NCI-H2196 (cell line): ENCODE measurements around the gene S100A1.
"Not testable (repeated sequence)": the region's sequence is repeated elsewhere in the genome, so short reads cannot be mapped to it uniquely, and the experiment has no call there.

Source experiments
- DNase-seq: peaks from one replicate; lab custom pipeline; 2025; ENCODE audit not compliant: unreplicated experiment; lab: John Stamatoyannopoulos, UW

S100A1 gene

DNA sequence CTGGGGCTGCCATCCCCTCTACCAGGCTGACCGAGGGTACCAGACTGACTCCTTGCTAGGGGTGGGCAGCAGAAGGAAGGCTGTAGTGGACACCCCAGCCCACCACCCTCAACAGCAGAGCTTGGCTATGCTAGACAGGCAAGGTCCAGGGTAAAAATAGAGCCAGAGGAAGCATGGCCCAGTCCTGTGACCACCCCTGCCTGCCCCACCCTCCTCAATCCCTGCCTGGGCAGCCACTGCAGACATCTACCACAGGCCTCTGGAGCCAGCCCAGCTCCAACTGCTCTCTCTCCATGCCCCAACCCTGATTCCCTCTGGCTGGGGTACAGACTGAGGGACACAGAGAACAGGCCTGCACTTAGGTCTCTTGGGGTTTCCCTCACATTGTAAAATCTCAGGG, 1.7 kb downstream of the S100A1 start:
- DNase-seq, result no peak

DNA sequence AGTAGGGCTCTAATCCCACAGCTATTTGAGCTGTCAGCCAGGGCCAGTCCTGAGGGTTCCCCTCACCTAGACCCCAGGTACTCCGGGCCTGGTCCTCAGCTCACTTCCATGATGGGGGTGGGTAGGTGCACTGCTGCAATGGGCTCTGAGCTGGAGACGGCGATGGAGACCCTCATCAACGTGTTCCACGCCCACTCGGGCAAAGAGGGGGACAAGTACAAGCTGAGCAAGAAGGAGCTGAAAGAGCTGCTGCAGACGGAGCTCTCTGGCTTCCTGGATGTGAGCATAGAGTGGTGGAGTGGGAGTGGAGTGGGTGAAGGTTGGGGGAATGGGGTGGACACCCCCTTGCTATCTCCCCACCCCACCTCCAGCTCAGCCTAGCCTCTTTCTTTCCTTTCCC, 2.1 kb downstream of the S100A1 start:
- no peak for DNase-seq

DNA sequence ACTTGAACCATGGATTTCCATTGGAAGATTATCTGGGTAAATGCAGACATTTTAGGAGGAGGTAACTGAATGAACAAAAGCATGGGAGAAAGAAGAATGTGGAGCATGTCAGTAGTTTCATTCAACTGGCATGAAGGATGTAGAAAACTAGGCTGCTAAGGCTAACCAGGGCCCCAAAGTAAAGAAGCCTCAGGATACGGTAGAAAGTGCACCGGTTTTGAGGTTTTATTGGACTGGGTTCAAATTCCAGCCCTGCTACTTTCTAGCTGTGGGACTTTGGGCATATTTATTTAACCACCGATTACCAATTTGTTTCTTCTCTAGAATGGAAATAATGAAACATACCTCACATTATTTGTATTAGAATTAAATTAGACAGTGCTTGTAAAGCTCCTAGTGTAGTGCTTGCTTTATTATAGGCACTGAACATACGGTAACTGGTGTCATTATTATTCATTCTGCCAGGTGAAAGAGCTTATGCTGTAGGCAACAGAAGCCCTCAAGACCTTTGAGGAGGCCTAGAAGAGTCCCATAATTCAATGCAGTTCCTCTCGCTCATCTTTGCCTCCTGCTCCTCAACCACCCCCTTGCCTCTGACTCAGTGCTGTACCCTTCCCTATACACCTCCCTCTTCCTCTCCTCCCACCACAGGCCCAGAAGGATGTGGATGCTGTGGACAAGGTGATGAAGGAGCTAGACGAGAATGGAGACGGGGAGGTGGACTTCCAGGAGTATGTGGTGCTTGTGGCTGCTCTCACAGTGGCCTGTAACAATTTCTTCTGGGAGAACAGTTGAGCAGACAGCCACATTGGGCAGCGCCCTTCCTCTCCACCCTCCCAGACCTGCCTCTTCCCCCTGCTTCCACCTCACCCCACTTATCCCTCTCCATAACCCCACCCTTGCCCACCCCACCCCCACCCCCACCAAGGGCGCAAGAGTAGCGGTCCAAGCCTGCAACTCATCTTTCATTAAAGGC, 3.1 kb downstream of the S100A1 start:
- no peak for DNase-seq

GRCh38 chr1:153633161-153633753, 5.0 kb downstream of the S100A1 start:
- peak; percentile 75 for DNase-seq

DNA sequence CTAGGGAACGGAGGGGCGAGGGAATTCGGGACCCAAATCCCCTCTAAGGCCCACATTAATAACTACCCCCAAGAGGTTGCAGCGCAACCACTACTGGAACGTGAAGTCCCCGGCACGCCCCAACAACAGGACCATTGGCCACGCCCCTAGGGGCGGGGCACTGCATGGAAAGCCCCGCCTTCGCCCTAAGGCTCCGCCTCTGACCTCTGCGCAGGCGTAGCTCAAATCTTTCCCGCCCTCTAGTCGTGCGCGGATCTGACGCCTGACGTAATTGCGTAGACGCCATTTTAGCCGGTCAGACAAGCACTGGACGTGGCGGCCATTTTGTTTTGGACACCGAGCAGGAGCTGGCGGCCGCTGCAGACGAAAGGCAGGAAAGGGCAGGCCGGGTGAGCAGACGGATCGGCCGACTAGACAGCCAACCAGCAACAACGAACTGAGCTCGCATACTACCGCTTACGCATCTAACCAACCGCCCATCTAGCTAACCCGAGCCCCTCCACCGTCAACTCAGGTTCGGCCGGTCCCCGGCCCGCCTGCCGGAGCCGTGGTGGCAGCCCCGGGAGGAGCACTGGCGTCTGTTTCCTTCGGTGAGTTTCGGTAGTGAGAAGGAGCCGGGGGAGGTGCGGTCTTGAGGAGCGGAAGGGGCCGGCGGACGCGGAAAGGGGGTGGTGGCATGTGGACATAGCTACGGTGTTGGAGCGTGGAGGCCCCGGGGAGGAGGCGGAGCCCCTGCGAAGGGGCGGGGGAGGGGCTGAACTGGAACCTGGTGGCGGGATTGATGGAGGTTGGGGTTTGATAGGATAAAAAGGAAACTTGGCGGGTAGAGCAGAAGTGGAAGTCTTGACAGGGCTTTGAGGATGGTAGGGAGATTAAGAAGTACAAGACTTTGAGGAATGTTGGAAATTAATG, 5.8 kb downstream of the S100A1 start, which contains the start of gene CHTOP:
CHTOP (plus strand) TSS at position 313 of the 912 bp plus-strand sequence. CDS start 2,523 bp downstream, outside the sequence.
- DNase-seq, result peak; percentile 98

- no peak for DNase-seq
These were observed 7.6 kb downstream of the S100A1 start for GRCh38 chr1:153635872-153636271.

DNA sequence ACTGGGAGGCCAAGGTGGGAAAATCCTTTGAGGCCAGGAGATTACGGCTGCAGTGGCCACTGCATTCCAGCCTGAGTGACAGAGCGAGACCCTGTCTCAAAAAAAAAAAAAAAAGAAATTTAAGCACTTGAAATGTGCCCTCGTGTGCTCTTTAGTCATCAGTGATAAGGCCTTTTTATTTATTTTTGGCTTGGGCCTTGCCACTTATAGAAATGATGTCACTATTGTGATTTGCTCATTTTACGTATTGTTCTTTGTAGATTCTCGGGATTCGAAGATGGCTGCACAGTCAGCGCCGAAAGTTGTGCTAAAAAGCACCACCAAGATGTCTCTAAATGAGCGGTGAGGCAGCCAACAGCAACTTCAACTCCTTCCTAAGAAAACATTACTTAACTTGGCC, 8.1 kb downstream of the S100A1 start:
- no peak for DNase-seq

GRCh38 chr1:153638261-153638660, 10.0 kb downstream of the S100A1 start:
- DNase-seq, result no peak

DNA sequence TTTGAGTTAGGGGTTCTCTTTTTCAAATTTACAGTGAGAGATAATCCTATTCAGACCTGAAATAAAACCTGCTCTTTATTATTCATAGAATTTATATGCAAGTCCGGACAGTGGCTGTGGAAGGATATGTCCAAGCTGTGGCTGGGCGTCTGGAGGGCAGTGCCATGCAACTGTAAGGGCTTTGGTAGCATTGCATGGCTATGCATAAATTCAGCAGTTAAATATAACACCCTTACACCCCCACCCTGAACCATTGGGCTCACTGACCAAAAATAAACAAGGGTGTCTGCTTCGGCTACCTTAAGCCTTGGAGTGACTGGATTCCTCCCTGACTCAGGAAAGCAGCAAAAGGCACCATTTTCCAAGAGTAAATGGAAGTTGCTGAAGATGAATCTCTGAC, 11.0 kb downstream of the S100A1 start:
- DNase-seq, result no peak

DNA sequence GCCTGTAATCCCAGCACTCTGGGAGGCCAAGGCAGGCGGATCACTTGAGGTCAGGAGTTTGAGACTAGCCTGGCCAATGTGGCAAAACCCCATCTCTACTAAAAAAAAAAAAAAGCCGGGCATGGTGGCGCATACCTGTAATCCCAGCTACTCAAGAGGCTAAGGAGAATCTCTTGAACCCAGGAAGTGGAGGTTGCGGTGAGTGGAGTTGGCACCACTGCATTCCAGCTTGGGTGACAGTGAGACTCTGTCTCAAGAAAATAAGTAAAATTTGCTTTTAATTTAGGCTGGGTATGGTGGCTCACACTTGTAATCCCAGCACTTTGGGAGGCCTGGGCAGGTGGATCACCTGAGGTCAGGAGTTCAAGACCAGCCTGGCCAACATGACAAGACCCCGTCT, 12.0 kb downstream of the S100A1 start:
- not testable (repeated sequence) for DNase-seq

DNA sequence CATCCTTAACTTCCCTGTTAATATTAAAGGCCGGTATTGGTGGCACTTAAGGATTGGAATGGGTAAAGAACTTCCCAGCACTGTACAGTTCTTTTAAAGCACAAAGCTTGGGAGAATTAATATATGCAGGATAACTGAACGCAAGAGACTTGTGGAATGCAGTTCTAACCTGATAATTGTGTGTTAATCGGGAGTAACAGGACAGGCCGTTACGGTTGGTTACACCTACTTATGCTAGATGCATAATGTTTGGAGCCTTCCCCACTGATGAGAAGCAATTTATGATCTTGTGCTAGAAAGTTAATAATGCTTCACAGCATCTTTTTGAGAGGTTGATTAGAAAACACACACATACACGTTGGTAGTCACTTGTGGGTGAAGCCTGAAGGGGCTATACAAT, 12.6 kb downstream of the S100A1 start:
- no peak for DNase-seq

GRCh38 chr1:153642161-153642560, 13.9 kb downstream of the S100A1 start:
- no peak for DNase-seq

- no peak for DNase-seq
These were observed 14.9 kb downstream of the S100A1 start for GRCh38 chr1:153643100-153643499.

DNA sequence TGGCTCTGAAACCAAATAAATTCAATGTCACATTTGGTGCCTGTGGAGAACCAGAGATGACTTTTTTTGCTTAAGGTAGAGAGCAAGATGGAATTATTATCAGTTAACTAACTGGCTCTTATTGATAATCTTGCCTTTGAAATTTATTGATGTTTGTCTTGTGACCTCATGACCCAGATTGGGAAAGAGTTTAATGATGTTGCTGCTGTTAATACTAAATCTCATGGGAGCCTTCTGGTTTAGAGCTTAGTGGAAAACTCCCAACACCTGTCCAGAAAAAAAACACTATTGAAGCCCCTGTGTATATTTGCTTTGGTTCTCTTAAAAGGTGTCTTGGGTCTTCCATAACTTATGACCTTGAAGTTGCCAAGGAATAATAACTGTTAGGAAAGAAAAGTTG, 15.6 kb downstream of the S100A1 start:
- DNase-seq, result no peak

- no peak for DNase-seq
These were observed 18.6 kb downstream of the S100A1 start for GRCh38 chr1:153646672-153647345.

DNA sequence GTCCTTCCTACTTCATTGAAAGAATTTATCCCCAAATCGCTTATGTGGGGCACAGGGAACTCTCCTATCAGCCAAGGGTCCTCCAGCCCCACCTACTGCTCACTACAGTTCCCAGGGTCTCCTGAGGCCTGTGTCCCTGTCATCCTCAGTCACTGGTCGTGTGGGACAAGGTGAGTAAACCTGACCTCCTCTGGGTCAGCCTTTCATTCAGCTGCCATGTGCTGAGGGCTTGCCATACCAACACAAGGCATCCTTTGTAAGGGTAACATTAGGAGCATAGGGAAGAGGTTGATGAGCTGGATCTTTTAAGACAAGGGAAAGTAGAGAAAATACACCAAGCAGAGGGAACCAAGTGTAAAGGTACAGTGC, 19.1 kb downstream of the S100A1 start:
- no peak for DNase-seq

DNA sequence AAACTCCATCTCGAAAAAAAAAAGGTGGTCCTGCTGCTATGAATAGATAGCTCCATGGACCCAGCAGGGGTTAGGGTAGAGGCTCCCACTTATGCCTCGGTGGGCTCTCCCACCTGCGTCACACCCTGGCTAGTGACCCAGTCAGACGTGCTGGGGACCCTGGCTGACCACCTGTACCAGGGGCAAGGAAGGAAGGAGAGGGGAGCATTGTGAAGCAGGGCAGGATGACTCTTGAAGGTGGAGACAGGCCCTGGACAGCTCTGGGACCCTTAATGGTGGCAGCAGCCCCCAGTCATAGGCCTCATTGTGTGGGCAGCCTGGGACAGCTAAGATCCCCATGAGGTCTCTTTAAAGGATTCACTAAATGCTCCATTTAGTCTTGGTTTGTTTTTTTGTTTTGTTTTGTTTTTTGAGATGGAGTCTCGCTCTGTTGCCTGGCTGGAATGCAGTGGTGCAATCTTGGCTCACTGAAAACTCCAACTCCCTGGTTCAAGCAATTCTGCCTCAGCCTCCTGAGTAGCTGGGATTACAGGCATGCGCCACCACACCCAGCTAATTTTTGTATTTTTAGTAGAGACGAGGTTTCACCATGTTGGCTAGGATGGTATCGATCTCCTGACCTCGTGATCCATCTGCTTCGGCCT, 19.9 kb downstream of the S100A1 start:
- no peak for DNase-seq

- peak; percentile 67 for DNase-seq
These were observed 21.1 kb downstream of the S100A1 start for GRCh38 chr1:153649137-153649862.

DNA sequence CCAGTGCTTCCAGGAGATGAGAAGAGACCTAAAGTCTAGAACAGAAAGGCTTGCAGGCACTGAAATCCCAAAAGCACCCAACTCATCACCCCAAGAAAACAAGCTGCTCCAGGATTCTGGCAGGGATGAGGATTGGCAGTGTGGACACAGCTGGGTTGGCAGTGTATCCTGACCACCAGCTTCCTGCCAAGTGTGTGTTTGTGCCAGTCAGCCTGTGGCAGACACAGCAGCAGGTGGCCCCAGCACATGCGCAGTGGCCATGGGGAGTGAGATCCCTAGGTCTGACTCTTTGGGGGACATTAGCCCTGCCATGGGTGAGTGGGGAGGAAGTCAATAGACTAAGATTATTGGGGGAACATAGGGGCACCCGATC, 21.6 kb downstream of the S100A1 start:
- DNase-seq, result peak; percentile 88

DNA sequence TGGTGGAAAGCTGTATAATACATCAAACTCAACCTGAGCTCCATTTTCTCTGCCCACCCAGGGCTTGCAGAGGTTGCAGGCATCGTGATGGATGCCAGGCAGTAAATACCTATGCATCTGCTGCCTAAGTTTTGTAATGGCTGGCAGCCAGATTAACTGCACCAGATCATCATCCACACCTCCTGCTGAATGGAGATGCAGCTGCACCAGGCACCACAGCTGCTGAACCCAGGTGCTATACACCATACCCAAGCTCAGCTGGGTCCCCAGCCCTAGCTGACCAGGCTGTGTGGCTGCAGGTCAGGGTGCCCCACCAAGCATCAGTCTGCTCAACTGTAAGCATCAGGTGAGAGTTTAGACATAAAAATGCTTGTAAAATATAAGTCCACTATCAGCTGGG, 23.5 kb downstream of the S100A1 start:
- peak; percentile 23 for DNase-seq
